Islet precursor cell (in vitro differentiated cells): ENCODE results near the gene LNPK.
A peak's percentile ranks its signal among the peaks of the same experiment; 100 is the strongest.
"Not testable (repeated sequence)": the region's sequence is repeated elsewhere in the genome, so short reads cannot be mapped to it uniquely, and the experiment has no call there.

Source experiments
- DNase-seq: peaks from one replicate; pipeline ENCODE4 v3.0.0-alpha.2; 2018

Gene LNPK

DNA sequence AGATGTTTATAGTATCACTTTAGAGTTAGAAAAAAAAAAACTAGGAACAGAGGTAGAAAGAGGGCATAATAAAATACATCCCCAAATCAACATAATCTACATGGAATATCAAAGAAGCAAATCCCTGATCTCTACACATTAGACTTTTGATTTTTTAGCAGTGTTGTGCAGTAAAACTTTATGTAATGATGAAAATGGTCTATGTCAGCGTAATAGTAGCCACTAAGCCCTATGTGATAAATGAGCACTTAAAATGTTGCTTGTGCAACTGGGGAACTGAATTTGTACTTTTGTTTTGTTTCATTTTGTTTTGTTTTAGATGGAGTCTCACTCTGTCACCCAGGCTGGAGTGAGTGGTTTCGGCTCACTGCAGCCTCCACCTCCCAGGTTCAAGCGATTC lies 36.3 kb downstream of the LNPK start:
- no peak for DNase-seq

- no peak for DNase-seq
Measured at GRCh38 chr2:175964195-175964594, 37.9 kb downstream of the LNPK start.

DNA sequence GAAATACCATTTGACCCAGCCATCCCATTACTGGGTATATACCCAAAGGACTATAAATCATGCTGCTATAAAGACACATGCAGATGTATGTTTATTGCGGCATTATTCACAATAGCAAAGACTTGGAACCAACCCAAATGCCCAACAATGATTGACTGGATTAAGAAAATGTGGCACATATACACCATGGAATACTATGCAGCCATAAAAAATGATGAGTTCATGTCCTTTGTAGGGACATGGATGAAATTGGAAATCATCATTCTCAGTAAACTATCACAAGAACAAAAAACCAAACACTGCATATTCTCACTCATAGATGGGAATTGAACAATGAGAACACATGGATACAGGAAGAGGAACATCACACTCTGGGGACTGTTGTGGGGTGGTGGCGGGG lies 38.9 kb downstream of the LNPK start:
- DNase-seq, result not testable (repeated sequence)

GRCh38 chr2:175957845-175958244 lies 44.2 kb downstream of the LNPK start:
- no peak for DNase-seq

DNA sequence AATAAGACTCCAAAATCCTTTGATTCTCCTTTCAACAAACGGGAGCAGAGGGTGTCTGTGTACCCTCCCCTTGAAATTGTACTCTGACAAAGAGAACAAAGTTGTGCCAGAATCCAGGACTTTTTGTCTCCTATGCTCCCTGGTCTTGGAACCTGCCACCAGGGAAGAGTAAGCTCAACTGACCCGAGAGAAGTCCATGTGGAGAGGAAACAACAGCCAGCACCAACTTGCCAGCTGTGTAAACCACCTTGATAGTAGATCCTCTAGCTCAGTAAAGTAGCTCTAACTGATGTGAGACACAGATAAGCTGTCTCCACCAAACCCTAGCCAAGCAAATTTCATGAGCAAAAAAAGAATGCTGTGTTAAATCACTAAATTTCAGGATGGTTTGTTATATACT lies 46.9 kb downstream of the LNPK start:
- DNase-seq, result no peak

- DNase-seq, result no peak
Measured at GRCh38 chr2:175950512-175950911, 51.6 kb downstream of the LNPK start.

GRCh38 chr2:175948191-175948590 lies 53.9 kb downstream of the LNPK start:
- DNase-seq, result no peak

DNA sequence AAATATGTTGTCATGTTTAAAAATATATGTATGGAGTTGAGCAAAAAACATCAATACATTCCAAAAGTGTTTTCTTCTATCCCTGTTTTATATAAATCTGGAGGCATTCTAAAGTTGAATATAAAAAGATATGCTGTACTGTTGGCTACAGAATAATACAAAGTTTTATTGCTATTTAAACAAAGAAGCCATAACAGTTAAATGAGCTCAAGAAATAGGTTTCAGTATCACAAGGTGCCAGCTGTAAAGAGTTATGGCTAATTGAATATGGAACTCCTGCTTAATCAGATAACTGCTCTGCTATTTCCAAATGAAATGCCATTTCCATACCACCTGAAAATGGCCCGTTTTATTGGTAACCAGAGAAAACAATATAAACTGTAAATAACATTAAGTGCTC lies 55.0 kb downstream of the LNPK start:
- no peak for DNase-seq

DNA sequence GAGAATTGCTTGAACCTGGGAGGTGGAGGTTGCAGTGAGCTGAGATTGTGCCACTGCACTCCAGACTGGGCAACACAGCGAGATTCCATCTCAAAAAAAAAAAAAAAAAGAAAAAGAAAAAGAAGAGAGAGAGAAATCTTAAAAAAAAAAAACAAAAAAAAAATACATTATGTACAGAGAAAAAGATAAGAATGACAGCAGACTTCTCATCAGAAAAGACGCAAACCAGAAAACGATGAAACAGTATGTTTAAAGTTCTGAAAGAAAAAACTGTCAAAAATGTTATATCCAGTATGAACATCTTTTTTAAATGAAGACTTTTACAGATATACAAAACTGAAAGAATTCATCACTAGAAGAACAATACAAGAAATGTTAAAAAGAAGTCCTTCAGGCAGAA lies 60.4 kb downstream of the LNPK start:
- DNase-seq, result no peak

DNA sequence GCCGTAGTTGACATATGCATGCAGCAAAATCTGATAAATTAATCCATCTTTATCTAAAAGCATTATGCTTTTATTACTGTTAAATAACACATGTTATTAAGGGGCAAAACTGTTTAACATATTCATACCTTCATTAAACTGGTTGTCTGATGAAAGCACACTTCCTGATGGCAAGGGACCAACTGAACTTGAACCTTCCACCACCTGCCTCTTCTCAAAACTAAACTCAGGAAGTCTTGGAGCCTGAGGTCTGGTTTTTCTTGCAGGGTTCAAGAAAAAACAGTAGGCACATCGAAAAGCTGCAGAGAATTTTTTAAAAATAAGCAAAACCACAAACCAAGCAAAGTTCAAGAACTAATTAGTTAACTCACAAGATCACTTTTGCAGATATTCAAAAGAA lies 64.9 kb downstream of the LNPK start:
- DNase-seq, result no peak

GRCh38 chr2:175935289-175936181 lies 66.5 kb downstream of the LNPK start:
- DNase-seq, result no peak

- no peak for DNase-seq
Measured at GRCh38 chr2:175932675-175933074, 69.4 kb downstream of the LNPK start.

- no peak for DNase-seq
Measured at GRCh38 chr2:175931805-175932204, 70.3 kb downstream of the LNPK start.

DNA sequence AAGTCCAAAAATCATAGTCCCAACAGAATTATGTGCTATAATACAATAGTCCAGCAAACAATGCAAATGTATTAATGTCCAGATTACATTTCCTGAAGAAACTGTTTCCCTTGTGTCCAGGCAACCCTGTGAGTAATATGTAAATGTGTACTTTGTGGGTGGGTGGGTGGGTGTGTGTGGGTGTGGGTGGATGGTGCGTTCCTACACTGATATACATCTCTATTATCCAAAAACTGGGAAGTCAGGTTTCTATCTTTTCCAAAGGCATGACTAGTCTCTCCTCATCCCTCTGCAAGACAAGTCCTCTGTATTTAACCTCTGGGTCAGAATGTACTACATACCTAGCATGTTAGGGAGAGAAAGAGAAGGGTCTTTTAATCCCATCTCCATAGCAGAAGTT lies 71.6 kb downstream of the LNPK start:
- DNase-seq, result peak; percentile 76

DNA sequence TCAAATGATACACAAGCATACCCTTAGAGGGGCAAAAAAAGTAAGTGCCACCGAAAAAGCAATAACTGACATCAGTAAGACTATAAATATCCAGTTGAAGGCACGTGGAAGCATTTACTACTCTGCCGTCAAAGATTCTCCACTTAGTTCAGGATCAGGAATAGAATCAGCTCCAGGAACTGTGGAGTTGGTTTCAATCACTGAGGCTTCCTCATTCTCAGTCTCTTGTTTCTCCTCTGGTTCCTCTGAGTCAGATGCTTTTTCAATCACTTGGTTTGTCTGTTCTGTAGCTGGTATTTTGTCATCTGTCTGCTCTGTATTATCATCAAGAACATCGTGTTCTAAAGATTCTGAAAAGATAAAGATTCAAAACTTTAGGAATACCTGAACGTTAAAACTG lies 72.2 kb downstream of the LNPK start:
- no peak for DNase-seq

DNA sequence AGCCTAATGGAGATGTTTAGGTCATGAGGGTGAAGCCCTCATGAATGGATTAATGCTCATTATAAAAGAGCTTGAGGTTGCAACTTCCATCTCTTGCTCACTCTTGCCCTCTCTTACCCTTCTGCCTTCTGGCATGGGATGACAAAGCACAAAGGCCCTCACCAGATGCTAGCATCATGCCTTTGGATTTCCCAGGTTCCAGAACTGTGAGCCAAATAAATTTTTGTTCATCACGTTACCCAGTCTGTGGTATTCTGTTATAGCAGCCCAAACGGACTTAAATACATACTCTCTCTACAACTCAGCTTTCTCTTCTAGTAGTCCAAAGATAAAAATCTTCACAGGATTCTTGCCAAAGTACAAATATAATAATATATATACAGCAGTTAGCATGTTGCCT lies 75.8 kb downstream of the LNPK start:
- no peak for DNase-seq

GRCh38 chr2:175922160-175922559 lies 79.9 kb downstream of the LNPK start:
- no peak for DNase-seq

GRCh38 chr2:175918935-175919334 lies 83.1 kb downstream of the LNPK start:
- no peak for DNase-seq

DNA sequence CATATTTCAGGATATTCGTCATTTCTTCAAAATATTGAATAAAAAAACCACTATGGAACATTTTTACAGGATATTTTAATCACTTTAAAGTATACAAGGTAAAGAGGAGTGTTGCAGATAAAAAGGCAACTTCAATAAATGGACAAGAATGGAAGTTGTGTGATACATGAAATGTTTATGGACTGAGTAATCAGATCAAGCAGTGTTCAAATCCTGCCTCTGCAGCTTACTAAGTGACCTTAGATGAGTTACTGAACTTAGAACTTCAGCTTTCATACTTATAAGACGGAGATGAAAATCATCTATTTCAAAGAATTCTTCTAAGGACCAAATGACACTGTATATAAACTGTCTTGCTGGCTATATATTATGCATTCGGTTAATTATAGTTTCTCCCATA lies 87.2 kb downstream of the LNPK start:
- no peak for DNase-seq

GRCh38 chr2:175913849-175914743 lies 88.0 kb downstream of the LNPK start:
- DNase-seq, result not testable (repeated sequence)

DNA sequence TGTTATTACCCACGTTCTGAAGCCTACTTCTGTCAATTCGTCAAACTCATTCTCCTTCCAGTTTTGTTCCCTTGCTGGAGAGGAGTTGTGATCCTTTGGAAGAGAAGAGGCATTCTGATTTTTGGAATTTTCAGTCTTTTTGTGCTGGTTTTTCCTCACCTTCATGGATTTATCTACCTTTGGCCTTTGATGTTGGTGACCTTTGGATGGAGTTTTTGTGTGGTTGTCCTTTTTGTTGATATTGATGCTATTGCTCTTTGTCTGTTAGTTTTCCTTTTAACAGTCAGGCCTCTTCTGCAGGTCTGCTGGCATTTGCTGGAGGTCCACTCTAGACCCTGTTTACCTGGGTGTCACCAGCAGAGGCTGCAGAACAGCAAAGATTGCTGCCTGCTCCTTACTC lies 88.8 kb downstream of the LNPK start:
- not testable (repeated sequence) for DNase-seq

DNA sequence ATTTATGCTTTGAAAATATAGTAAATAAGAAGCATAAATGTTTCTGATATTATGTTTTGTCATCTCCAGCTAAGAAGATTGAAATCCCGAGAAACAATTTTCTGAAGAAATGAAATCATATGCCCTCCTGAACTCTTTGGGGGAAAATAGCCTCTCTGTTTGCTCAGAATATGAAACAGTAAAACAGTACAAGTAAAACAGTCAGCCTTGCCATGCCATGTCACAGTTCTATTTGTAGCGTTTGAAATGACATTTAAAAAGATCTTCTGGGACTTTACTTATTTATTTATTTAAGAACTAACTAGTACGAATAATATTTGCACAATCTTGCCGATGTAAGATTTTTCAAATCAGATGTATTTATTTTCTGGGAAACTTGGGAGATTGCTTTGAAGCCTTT lies 98.0 kb downstream of the LNPK start:
- DNase-seq, result no peak

GRCh38 chr2:175903384-175903936 lies 98.6 kb downstream of the LNPK start:
- DNase-seq, result no peak

- not testable (repeated sequence) for DNase-seq
Measured at GRCh38 chr2:175895957-175896356, 106.1 kb downstream of the LNPK start.
